Measurements from ENCODE around the gene SPRR2A. TPM values are rescaled to one million over a fixed set of nuclear protein-coding genes. Genes with fewer than 3 reads are reported as not detected.
"Not testable (repeated sequence)": the region's sequence is repeated elsewhere in the genome, so short reads cannot be mapped to it uniquely, and the experiment has no call there.

SPRR2A gene
- total RNA-seq, 2 donors from 2014 or later, result not detected

DNA sequence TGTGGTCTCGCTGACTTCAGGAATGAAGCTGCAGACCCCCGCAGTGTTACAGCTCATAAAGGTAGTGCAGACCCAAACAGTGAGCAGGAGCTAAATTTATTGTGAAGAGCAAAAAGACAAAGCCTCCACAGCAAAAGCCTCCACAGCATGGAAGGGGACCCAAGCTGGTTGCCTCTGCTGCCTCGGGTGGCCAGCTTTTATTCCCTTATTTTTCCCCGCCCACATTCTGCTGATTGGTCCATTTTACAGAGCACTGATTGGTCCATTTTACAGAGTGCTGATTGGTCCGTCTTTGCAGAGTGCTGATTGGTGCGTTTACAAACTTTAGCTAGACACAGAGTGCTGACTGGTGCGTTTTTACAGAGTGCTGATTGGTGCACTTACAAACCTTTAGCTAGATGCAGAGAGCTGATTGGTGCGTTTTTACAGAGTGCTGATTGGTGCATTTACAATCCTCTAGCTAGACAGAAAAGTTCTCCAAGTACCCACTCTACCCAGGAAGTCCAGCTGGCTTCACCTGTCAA is 46.0 kb downstream of the SPRR2A start:
- not testable (repeated sequence) for ATAC-seq (replicated peaks in 1 of 2); H3K4me1 Mint-ChIP-seq (ENCODE audit: low read depth); H3K4me3 Mint-ChIP-seq; H3K27ac Mint-ChIP-seq; H3K9me3 Mint-ChIP-seq; H3K36me3 Mint-ChIP-seq (ENCODE audit: insufficient read depth in 2 of 2); DNase-seq
- peaks cover 11% of the 10 kb centered on the region for H3K27me3 Mint-ChIP-seq (ENCODE audit: low read depth)

Other genes starting within 250 kb of the SPRR2A start
- gene LCE1B, start 245.5 kb downstream of the SPRR2A start, total RNA-seq, result not detected
- gene LCE1A, start 230.0 kb downstream of the SPRR2A start, total RNA-seq, result not detected
- gene LCE6A, start 214.7 kb downstream of the SPRR2A start, total RNA-seq, result not detected
- not detected for gene LCE7A, start 197.5 kb downstream of the SPRR2A start, total RNA-seq
- gene SMCP, start 179.2 kb downstream of the SPRR2A start, total RNA-seq, result not detected
- gene IVL, start 149.0 kb downstream of the SPRR2A start, total RNA-seq, result not detected
- gene SPRR5, start 110.3 kb downstream of the SPRR2A start, total RNA-seq, result not detected
- not detected for gene SPRR4, start 86.9 kb downstream of the SPRR2A start, total RNA-seq
- gene SPRR1A, start 73.4 kb downstream of the SPRR2A start, total RNA-seq, result not detected
- gene SPRR3, start 55.8 kb downstream of the SPRR2A start, total RNA-seq, result not detected
- gene SPRR1B, start 26.3 kb downstream of the SPRR2A start, total RNA-seq, result not detected
- gene SPRR2D, start 16.4 kb downstream of the SPRR2A start, total RNA-seq, result not detected
- not detected for gene SPRR2B, start 14.1 kb upstream of the SPRR2A start, total RNA-seq
- gene SPRR2E, start 37.0 kb upstream of the SPRR2A start, total RNA-seq, result not detected
- not detected for gene SPRR2F, start 56.0 kb upstream of the SPRR2A start, total RNA-seq
- not detected for gene SPRR2G, start 93.4 kb upstream of the SPRR2A start, total RNA-seq
- gene LELP1, start 145.9 kb upstream of the SPRR2A start, total RNA-seq, result not detected
- not detected for gene PRR9, start 160.1 kb upstream of the SPRR2A start, total RNA-seq
- under 1 TPM in 1 of 2 donors, not detected in 1; 0.46 TPM for gene LORICRIN, start 202.2 kb upstream of the SPRR2A start, total RNA-seq

All from activated T-cell treated with anti-CD3 and anti-CD28 coated beads, Interleukin-2, amount 50 U/mL, for 72 hours (primary cell).